Gastroesophageal sphincter (tissue), 3 donors: ENCODE measurements around the gene ZNF624.

Source experiments
- CTCF ChIP-seq, 4 experiments: fragments of 200-600 bp in 2 of 4; fragments of 450-650 bp in 2 of 4; sonication (generic) in 1 of 4; IDR thresholded peaks; one replicate each; pipeline ENCODE4 v1.5.1; 2017 to 2019; ENCODE audit warnings: antibody characterized with exemption in 4 of 4, mild to moderate bottlenecking in 2 of 4, moderate library complexity in 2 of 4
- EP300 ChIP-seq: sonication (generic); formaldehyde crosslinking; IDR thresholded peaks from one replicate; pipeline ENCODE4 v1.6.1; 2017; ENCODE audit warnings: antibody characterized with exemption, mild to moderate bottlenecking
- POLR2A ChIP-seq, 2 donors: fragments of 450-650 bp; IDR thresholded peaks; one replicate each; pipeline ENCODE4 v1.6.1; 2017; ENCODE audit warnings: antibody characterized with exemption in 2 of 2, mild to moderate bottlenecking in 2 of 2, moderate library complexity in 1 of 2
- POLR2AphosphoS5 ChIP-seq: sonication (generic); formaldehyde crosslinking; IDR thresholded peaks from one replicate; pipeline ENCODE4 v1.6.1; 2017; ENCODE audit warnings: antibody characterized with exemption

GRCh38 chr17:16583781-16584180 is 69.9 kb downstream of the ZNF624 start:
- TF ChIP-seq POLR2A (IDR thresholded peaks at IDR 0.05) (no peak), CTCF (IDR thresholded peaks at IDR 0.05) (no peak), POLR2AphosphoS5 (no peak), EP300 (no peak)
